ENCODE data around the gene MAST4. TPM values are rescaled to one million over a fixed set of nuclear protein-coding genes. Genes with fewer than 3 reads are reported as not detected.

The MAST4 gene
- total and polyA plus RNA-seq, 2 donors (not counting 1 experiment from before 2014, with no cell fraction given): 2.5 to 57.1 TPM

DNA sequence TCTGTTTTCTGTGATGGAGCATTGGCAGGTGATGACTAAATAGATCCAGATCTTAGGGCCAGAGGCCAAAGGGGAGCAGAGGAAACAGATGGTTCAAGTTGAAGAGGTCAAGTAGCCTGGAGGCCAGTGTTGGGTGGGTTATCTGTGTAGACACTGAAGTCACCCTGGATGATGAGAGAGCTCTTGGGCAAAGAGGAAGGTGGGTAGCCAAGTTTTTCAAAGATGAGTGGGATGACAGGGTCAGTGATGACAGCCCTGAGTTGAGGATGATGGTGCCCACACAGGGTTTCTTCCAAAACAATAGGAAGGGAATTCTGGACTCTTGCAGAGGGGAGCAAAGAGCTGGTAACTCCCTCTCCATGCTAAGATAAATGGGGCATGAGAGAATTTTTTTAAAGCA, 523.8 kb downstream of the MAST4 start:
- Histone ChIP-seq H3K27me3 (replicated peaks in 1 of 4; ENCODE audit: control extremely low read depth in 1 of 4, control insufficient read depth in 3 of 4, insufficient read depth in 4 of 4, low read length in 3 of 4) (no peaks in the 10 kb centered on the region), H3K27ac (ENCODE audit: low read length in 2 of 2) (no peak overlapping the region), H3K9ac (ENCODE audit: low read length) (no peak overlapping the region), H4K20me1 (ENCODE audit: control insufficient read depth, insufficient read depth, low read length, poor library complexity, severe bottlenecking) (no peaks in the 10 kb centered on the region), H3K4me1 (ENCODE audit: control insufficient read depth in 2 of 2, insufficient read depth in 2 of 2, low read length in 2 of 2) (no peaks in the 10 kb centered on the region), H3K4me2 (replicated peaks; ENCODE audit: low read depth, low read length, poor library complexity, severe bottlenecking) (no peak overlapping the region), H3K4me3 (ENCODE audit: control extremely low read depth in 1 of 5, extremely low read depth in 1 of 5, insufficient read depth in 1 of 5, low read depth in 2 of 5, low read length in 4 of 5) (no peak overlapping the region), H3K9me3 (ENCODE audit: control extremely low read depth in 1 of 3, control insufficient read depth in 2 of 3, insufficient read depth in 1 of 3, low read length in 2 of 3) (no peaks in the 10 kb centered on the region), H3K79me2 (ENCODE audit: control insufficient read depth, insufficient read depth, low read length) (no peaks in the 10 kb centered on the region), H3K36me3 (replicated peaks in 1 of 2; ENCODE audit: control extremely low read depth in 1 of 2, control insufficient read depth in 1 of 2, extremely low read depth in 1 of 2, insufficient read depth in 2 of 2, low read length in 1 of 2) (no peaks in the 10 kb centered on the region), H2AFZ (ENCODE audit: insufficient read depth, low read depth, low read length, poor library complexity, severe bottlenecking) (no peak overlapping the region)
- ChIA-PET POLR2A (interaction anchor here (0.6 kb wide), 1 partner anchor 23 kb away, joined by 3 read pairs; no protein-coding TSS in a partner anchor), CTCF (no interaction called here)
- H3K27ac Mint-ChIP-seq: no peak overlapping the region
- DNase-seq (no peak), ATAC-seq (ENCODE audit: low read depth) (no peak)
- TF ChIP-seq, protein P1, sequence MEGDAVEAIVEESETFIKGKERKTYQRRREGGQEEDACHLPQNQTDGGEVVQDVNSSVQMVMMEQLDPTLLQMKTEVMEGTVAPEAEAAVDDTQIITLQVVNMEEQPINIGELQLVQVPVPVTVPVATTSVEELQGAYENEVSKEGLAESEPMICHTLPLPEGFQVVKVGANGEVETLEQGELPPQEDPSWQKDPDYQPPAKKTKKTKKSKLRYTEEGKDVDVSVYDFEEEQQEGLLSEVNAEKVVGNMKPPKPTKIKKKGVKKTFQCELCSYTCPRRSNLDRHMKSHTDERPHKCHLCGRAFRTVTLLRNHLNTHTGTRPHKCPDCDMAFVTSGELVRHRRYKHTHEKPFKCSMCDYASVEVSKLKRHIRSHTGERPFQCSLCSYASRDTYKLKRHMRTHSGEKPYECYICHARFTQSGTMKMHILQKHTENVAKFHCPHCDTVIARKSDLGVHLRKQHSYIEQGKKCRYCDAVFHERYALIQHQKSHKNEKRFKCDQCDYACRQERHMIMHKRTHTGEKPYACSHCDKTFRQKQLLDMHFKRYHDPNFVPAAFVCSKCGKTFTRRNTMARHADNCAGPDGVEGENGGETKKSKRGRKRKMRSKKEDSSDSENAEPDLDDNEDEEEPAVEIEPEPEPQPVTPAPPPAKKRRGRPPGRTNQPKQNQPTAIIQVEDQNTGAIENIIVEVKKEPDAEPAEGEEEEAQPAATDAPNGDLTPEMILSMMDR (IDR thresholded peaks at IDR 0.05): no peak
- TF ChIP-seq EZH2 (IDR thresholded peaks at IDR 0.05; ENCODE audit: borderline replicate concordance, insufficient read depth, low read depth, low read length, poor library complexity, severe bottlenecking): no peak
- H3K27me3 Mint-ChIP-seq: no peaks in the 10 kb centered on the region
- H3K4me1 Mint-ChIP-seq: no peaks in the 10 kb centered on the region
- intact Hi-C loops (cut with micrococcal nuclease): no loop called here
- no peak overlapping the region for H3K4me3 Mint-ChIP-seq
- no peaks in the 10 kb centered on the region for H3K9me3 Mint-ChIP-seq (ENCODE audit: insufficient read depth)

DNA sequence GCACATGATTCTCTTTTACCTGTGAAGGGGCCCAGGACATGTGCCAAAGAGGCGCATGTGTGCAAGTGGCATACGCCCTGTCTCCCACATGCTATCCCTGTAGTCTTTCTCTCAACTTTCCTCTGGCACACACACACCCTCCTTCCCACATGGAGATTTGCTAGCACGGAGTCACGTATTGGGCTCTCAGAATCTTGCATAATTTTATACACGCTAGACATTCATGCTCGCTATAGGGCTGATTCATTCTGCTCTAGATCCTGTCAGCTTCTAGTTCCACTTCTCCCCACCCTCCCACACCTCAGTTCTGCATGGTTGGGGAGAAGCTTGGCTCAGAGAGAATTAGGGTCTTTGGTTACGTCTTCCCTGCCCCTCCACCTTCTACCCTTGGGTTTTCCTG, 527.6 kb downstream of the MAST4 start:
- Histone ChIP-seq H3K4me1 (ENCODE audit: control insufficient read depth in 2 of 2, insufficient read depth in 2 of 2, low read length in 2 of 2) (no peaks in the 10 kb centered on the region), H3K79me2 (ENCODE audit: control insufficient read depth, insufficient read depth, low read length) (no peaks in the 10 kb centered on the region), H4K20me1 (ENCODE audit: control insufficient read depth, insufficient read depth, low read length, poor library complexity, severe bottlenecking) (no peaks in the 10 kb centered on the region), H3K9me3 (ENCODE audit: control extremely low read depth in 1 of 3, control insufficient read depth in 2 of 3, insufficient read depth in 1 of 3, low read length in 2 of 3) (no peaks in the 10 kb centered on the region), H3K27ac (ENCODE audit: low read length in 2 of 2) (no peak overlapping the region), H2AFZ (ENCODE audit: insufficient read depth, low read depth, low read length, poor library complexity, severe bottlenecking) (no peak overlapping the region), H3K4me3 (ENCODE audit: control extremely low read depth in 1 of 5, extremely low read depth in 1 of 5, insufficient read depth in 1 of 5, low read depth in 2 of 5, low read length in 4 of 5) (no peak overlapping the region), H3K4me2 (replicated peaks; ENCODE audit: low read depth, low read length, poor library complexity, severe bottlenecking) (no peak overlapping the region), H3K9ac (ENCODE audit: low read length) (no peak overlapping the region), H3K36me3 (replicated peaks in 1 of 2; ENCODE audit: control extremely low read depth in 1 of 2, control insufficient read depth in 1 of 2, extremely low read depth in 1 of 2, insufficient read depth in 2 of 2, low read length in 1 of 2) (no peaks in the 10 kb centered on the region), H3K27me3 (replicated peaks in 1 of 4; ENCODE audit: control extremely low read depth in 1 of 4, control insufficient read depth in 3 of 4, insufficient read depth in 4 of 4, low read length in 3 of 4) (no peaks in the 10 kb centered on the region)
- POLR2A ChIA-PET: no interaction called here
- Mint-ChIP-seq H3K4me3 (no peak overlapping the region), H3K9me3 (ENCODE audit: insufficient read depth) (no peaks in the 10 kb centered on the region), H3K27me3 (no peaks in the 10 kb centered on the region), H3K27ac (no peak overlapping the region), H3K4me1 (peaks cover 8% of the 10 kb centered on the region)
- CTCF ChIA-PET: no interaction called here
- intact Hi-C loops (cut with micrococcal nuclease): no loop called here
- no peak for ATAC-seq (ENCODE audit: low read depth)
- 87% methylated on average over 4 of the region's 7 CpGs for WGBS (ENCODE audit: insufficient coverage)
- no peak for TF ChIP-seq EZH2 (IDR thresholded peaks at IDR 0.05; ENCODE audit: borderline replicate concordance, insufficient read depth, low read depth, low read length, poor library complexity, severe bottlenecking)
- TF ChIP-seq, protein P1 (IDR thresholded peaks at IDR 0.05): no peak
- DNase-seq: no peak

Data from B cell (primary cell).